ENCODE measurements around the gene EYS.
"Not testable (repeated sequence)": the region's sequence is repeated elsewhere in the genome, so short reads cannot be mapped to it uniquely, and the experiment has no call there.

The EYS gene

DNA sequence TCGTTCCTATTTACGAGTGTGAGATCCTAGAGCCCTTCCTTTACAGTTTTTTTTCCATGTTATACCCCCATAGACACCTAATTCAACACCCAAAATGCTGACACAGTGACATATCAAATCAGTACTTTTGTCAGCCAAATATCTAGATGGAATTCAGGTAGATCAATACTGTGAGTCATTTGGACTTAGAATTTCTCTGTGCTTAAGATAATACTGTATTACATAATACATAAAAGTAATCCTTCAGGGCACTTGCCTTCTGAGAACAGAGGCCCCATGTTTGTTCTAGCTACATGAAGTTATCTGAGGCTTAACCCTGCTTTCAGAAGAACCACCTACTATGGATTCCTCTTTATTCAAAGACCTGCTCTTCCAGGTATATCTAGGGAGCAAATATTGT lies 1448.3 kb downstream of the EYS start:
- no peak for DNase-seq (ENCODE audit: extremely low read depth in 1 of 2, low read depth in 1 of 2)

DNA sequence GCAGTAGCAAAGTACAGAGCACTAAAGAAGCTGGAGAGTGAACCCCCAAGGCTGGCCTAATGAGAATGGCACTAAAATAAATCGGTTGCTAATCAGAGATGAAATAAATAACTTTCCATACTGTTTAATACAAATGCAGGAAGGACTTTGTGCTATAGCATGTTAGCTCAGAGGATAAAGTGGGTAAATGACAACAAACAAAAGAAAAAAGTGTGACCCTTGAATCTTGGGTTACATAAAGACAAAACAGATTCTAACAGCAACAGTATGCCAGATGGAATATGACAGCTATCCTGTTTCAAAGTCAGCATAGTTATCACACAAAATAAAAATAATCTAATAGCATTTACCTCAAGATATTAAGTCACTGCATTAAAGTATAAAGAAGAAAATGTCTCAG lies 1448.7 kb downstream of the EYS start:
- DNase-seq (ENCODE audit: extremely low read depth in 1 of 2, low read depth in 1 of 2) = no peak

DNA sequence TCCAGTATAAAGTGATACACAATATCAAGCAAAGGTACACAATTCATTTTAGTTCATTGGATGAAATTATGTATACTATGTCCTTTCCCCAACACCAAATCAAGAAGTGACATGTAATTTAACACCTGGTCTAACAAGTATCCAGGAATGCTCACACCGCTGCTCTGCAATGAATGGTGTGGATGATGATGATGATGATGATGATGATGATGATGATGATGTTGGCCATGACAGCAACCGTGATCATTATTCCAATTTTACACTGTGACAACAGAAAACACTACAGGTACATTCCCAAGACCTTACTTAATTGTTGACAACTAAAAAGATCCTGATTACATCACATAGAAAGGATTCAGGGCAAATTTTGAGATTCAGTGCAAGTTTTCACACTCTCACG lies 1449.4 kb downstream of the EYS start:
- DNase-seq (ENCODE audit: extremely low read depth in 1 of 2, low read depth in 1 of 2) = no peak

DNA sequence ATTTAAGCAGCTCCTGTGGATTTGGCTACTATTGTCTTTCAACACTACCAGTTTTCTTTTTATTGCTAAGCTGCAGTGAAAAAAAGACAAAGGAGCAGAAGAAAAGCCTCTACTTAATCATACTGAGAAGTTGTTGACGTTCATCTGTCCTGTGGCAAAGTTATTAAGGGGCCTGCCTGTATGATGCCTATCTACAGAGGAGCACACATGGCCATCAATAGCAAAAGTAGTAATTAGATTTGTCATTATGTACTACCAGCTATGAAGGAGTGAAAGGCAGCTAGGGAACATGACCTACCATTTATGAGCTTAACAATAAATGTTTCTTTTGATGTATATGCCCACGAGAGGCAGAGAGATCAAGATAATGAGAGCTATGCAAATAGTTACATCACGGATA lies 1450.5 kb downstream of the EYS start:
- DNase-seq (ENCODE audit: extremely low read depth in 1 of 2, low read depth in 1 of 2) = no peak

DNA sequence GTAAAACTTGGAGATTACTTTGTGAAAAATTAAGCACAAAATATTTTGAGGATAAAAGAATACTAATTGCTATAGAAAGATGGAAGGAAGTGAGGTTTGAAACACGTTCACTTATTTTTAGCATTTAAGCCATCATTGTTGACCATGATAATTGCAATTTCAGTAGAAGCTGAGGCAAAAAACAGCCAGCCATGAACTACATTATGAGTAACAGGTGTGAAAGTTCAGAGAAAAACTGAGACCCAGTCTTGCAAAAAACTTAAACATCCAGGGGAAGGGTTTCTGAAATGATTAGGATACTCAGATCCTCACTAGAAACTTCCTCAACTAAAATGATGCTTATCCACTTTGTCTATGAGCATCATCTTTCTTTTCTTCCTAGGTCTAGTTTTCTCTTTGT lies 1452.0 kb downstream of the EYS start:
- no peak for DNase-seq (ENCODE audit: extremely low read depth in 1 of 2, low read depth in 1 of 2)

DNA sequence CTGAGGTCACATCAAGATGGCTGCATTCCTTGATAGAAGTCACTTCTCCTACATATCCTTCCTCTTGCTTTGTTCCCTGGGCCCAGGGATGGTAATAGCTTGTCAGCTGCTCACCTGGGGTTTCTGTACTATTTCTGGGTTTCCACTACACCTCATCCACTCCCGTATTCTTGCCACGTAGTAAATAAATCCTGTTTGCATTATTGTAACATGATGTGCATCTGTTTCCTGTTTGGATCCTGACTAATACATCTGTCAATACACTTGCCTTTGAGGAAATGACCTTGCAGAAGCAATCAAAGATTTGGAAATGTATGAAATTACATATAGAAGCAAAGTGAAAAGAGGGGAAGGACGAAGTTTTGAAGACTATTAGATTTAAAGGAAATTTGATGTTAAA lies 1452.5 kb downstream of the EYS start:
- no peak for DNase-seq (ENCODE audit: extremely low read depth in 1 of 2, low read depth in 1 of 2)

DNA sequence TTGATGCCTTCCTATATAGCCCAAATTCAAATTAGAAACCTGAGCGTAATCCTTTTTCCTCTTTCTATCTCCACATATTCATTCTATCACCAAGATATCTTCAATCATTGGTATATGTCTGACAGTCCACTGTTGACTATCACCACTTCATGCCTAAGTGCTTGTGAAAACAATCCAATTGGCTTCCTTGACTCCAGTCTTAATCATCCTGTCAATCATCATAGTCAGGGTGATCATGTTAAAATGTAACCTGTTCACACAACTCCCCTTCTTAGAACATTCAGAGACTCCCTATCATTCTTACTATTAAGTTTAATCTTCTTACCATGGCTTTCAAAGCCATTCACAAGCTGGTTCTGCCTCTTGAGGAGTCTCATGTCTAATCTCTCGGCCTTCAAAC lies 1454.8 kb downstream of the EYS start:
- DNase-seq (ENCODE audit: extremely low read depth in 1 of 2, low read depth in 1 of 2) = no peak

DNA sequence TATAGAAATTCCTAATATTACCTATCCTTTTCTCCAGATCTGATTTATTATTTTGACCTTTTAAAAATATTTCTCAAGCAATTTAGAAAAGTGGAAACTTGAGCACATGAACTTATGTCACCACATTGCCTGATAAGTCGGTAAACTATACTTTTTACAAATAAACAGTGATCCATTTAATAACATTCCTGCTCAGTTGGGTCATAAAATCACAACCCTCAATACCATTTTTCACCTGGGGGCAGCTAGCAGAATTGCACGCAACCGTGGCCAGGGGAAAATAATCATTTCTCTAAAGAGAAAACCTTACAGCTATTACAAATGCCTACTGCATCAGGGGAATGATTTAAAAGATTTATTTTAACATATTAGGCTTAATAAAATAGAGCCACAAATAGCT lies 1456.9 kb downstream of the EYS start:
- no peak for DNase-seq (ENCODE audit: extremely low read depth in 1 of 2, low read depth in 1 of 2)

DNA sequence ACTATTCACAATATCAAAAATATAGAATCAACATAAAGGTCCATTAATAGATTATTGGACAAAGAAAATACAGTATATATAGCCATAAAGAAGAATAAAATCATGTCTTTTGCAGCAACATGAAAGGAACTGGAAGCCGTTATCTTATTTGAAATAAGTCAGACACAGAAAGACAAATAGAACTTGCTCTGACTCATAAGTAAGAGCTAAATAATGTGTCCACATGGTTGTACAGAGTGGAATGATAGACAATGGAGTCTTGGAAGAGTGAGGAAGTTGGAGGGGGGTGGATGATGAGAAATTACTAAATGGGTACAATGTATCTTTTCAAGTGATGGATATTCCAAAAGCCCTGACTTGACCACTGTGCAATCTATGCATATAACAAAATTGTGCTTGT lies 1457.9 kb downstream of the EYS start:
- no peak for DNase-seq (ENCODE audit: extremely low read depth in 1 of 2, low read depth in 1 of 2)

DNA sequence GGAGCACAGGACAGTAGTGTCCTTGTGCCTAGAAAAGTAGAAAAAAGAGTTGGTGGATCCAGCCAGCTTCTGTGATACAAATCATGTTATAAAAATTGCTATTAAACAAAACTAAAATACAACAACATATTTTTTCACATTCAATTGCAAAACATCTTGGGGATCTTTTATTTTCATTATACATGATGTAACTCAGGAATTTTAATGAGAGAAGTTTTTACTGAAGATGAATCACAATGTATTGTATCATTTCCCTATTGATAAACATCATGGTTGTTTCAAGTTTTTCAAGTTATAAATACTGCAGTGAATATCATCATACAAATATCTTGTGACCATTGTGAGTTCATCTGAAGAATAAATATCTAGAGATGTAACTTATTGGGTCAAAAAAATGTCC lies 1463.4 kb downstream of the EYS start:
- no peak for DNase-seq (ENCODE audit: extremely low read depth in 1 of 2, low read depth in 1 of 2)

DNA sequence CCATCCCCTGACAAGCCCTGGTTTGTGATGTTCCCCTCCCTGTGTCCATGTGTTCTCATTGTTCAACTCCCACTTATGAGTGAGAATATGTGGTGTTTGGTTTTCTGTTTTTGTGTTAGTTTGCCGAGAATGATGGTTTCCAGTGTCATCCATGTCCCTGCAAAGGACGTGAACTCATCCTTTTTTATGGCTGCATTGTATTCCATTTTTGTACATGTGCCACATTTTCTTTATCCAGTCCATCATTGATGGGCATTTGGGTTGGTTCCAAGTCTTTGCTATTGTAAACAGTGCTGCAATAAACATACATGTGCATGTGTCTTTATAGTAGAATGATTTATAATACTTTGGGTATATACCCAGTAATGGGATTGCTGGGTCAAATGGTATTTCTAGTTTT lies 1468.1 kb downstream of the EYS start:
- DNase-seq (ENCODE audit: extremely low read depth in 1 of 2, low read depth in 1 of 2) = not testable (repeated sequence)

DNA sequence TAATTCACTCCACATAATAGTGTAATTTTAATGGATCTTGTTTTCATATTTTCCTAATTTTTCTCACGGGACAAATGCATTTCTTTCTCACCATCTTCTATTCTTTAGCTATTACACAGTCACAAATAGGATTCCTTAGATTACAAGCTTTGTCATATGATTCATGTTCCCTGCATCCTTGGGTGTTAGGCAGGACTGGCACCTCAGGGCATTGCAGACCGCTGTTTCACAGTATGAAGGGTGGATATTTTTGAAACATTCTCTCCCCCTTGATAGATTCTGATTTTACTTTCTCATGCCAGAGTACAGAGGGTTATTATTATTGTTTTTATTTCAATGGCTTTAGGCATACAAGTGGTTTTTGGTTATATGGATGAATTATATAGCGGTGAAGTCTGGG lies 1469.0 kb downstream of the EYS start:
- no peak for DNase-seq (ENCODE audit: extremely low read depth in 1 of 2, low read depth in 1 of 2)

DNA sequence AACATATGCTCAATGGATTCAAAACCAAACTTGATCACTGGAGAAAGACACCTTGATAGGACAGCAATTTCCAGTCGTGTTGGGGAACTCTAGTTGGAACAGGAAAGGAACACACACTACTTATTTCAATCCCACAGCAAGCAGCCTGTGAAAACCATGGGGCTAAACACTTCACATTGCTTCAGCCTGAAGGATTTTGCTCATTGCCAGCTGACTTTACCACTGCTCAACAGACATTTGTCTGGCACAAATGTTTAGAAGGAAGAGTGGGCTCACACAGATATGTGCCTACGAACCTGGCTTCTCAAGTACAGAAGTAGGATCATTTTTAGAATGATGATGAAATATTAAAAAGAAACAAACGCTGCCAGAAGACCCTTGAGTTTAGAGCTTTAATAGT lies 1473.3 kb downstream of the EYS start:
- no peak for DNase-seq (ENCODE audit: extremely low read depth in 1 of 2, low read depth in 1 of 2)

DNA sequence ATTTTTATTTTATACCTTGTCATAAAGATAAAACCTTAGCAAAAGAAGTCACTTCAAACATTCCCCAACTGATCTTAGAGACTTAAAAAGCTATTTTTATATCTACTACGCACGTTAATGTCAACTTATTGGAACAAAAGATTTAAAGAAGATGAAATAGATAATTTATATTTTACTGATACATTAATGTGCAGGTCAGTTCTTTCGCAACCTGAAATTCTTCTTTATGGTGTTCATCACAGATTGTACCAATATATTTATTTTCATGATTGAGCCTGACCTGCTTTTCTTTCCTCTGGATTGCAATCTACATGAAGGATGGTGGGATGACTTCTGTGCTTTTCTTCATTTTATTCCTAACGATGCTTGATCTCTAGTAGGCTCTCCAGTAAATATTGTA lies 1475.1 kb downstream of the EYS start:
- DNase-seq (ENCODE audit: extremely low read depth in 1 of 2, low read depth in 1 of 2) = no peak

DNA sequence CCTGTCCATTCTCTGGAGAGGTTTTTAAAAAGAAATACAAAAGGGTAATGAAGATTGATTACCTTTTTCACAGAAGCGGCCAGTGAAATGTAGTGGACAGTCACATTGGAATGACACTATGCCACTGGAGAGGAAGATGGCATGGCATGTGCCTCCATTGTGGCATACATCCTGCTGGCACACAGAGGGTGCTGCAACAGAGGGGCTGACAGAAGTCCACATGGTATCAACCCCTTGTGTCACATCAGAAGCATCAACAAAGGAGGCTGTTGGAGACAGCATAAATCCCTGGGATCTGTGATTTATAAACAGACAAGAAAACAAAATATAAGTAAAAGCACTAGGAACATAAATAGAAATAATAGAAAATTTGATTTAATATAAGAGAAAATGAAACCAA lies 1476.5 kb downstream of the EYS start:
- no peak for DNase-seq (ENCODE audit: extremely low read depth in 1 of 2, low read depth in 1 of 2)

DNA sequence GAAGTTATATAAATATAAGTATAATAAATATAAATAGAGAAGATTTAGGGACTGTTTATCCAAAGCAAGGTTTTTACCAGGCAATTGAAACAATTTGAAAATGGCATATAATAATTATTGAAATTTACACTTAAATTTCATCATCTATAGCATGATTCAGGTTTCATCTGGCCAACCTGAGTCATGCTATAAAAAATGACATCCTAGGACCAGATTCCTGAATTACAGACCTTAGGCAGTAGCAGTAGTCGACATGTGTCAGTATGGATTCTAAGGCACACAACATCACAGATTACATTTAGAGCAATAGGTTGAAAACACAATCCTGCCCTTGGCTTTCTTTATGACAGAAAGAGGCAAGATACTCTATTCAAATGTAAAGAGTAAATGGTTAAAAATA lies 1479.2 kb downstream of the EYS start:
- DNase-seq (ENCODE audit: extremely low read depth in 1 of 2, low read depth in 1 of 2) = no peak

DNA sequence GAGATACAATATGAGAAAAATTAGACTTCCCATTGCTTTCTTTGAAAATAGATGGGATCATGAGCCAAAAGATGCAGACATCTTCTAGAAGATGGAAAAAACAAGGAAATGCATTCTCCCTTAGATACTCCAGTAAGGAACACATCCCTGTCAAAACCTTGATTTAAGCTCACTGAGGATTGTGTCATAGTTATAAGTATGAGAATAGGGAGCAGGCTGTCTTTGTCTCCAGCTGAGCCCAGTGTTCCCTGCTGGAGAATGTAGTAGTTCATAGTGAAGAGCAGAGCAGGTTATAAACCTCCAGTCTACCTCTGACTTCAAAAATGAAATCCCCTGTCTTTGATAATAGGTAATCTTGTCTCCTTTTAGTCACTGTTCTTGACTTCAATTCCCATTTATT lies 1481.5 kb downstream of the EYS start:
- DNase-seq (ENCODE audit: extremely low read depth in 1 of 2, low read depth in 1 of 2) = no peak

DNA sequence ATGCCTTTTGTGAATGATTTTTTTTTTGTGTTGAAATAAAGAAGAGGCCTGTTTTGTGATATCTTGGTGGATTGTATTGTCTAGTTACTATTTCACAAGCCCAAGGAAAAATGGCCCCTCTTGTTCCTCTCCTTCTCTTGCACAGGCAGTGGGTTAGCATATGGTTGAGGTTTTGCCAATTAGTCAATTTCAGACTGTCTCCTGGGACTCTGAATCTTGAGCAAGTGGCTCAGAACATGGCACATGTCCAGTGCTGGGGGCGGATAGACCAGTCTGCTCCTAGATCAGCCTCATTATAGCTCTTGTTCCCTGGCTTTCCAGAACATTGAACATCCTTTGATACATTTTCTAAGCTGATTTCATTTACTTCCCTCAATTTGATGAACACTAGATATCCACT lies 1482.2 kb downstream of the EYS start:
- DNase-seq (ENCODE audit: extremely low read depth in 1 of 2, low read depth in 1 of 2) = no peak

DNA sequence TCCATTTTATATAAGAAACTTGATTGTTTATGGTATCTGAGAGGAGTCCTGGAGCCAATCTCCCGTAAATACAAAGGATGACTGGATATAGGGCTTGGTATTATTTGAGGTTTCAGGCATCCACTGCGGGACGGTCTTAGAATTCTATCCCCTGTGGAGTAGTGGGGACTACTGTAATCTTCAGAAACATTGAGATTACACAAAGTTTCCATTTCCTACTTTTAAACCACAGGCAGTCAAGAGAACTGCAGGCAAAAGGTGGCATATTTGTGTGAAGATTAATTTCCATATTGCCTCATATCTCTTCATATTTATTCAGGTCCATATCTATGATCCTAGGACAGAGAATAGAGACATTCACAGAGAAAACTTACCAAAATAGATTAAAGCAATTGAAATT lies 1485.2 kb downstream of the EYS start:
- no peak for DNase-seq (ENCODE audit: extremely low read depth in 1 of 2, low read depth in 1 of 2)

DNA sequence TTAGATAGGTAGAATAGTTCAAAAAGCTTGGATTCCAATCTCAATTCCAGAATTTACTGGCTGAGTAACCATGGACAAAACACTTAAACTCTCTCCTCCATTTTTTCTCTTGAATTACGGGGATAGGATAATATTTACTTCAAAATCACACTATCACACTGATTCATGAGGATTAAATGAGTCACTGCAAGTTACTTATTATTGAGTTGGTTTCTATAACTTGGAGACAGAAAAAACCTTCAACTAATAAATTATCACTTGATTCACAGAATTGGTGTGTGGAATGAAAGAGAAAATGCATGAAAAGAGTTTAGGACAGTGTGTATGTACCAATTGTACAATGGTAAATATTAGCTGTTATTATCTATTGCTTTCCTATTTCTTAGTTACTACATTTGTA lies 1486.2 kb downstream of the EYS start:
- DNase-seq (ENCODE audit: extremely low read depth in 1 of 2, low read depth in 1 of 2) = no peak

DNA sequence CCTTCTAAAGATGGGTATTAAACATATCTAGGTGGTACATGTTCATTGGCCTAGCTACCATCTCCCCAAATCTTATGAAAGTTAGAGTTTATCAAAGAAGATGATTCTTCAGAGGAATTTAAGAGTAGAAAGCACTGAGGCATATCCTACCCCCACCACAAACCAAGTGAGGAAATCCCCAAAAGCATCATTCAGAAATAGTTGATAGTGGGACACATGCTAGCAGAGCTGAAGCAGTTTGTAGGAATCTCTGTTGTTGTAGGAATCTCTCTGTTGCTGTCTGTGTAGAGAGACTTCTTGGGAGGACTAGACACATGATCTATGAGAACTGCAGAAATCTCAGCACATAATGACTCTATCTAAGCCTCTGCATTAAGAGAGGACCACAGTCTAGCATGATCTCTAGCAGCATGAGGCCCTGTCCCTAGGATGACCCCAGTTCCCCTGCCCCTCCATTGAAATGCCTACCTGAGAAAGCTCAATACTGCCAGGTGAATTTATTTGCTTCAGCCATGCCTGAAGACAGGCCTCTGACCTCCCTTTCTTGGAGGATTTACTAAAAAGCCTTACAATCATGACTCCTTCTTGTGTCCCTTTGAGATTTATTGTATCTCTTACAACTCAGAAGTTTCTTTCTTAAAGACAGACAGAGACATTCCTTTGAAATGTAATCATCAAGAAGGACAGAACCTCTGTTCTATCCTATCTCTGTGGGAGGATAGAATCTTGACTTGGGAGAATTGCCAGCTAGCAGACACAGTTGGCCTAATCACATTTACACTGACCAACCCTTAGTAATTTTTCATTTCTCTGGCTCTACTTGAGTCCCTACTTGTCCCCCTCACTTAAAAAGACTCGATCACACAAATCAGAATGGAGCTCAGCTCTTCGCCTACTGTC lies 1489.1 kb downstream of the EYS start:
- DNase-seq (ENCODE audit: extremely low read depth in 1 of 2, low read depth in 1 of 2) = no peak

DNA sequence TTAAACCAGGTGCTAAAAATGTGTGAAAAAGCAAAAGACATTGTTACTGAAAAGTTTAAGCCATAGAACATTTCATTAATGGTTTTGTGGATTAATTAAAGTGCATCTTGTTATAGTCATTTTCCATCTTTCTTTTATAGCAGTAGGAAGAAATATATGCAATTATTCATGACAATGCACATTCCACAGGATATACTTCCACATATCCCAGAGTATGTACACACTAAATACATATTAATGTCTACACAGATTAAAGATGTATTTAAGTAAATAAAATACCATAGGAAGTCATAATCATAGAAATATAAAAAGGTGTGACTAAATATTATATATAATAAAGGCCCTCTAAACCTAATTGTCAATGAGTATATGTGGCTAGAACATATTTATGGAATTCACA lies 1492.7 kb downstream of the EYS start:
- no peak for DNase-seq (ENCODE audit: extremely low read depth in 1 of 2, low read depth in 1 of 2)

DNA sequence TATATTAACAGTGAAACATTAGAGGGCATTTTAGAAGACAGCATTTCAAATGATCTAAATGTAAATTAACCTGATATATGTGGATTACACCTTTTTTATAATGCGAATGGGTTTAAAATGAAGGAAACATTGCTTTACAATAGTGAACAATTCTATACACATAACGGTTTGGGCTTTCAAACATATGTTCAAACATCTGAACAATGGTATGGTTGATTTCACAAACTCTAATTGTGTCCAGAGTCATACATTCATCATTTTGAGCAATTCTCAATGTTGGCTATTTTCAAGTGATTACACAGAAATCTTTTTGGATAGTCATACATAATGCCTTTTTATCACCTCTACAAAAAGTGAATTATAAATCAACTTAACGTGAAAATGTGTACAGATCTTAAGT lies 1493.3 kb downstream of the EYS start:
- DNase-seq (ENCODE audit: extremely low read depth in 1 of 2, low read depth in 1 of 2) = no peak

All from activated CD8-positive, alpha-beta memory T cell treated with anti-CD3 and anti-CD28 coated beads for 1 hour (primary cell).